Jurkat, Clone E6-1 (cell line): ENCODE results near the gene PRCP.
"Not testable (repeated sequence)": the region's sequence is repeated elsewhere in the genome, so short reads cannot be mapped to it uniquely, and the experiment has no call there.

Source experiments
- DNase-seq: peaks from one replicate; pipeline ENCODE4 v3.0.0-alpha.2; 2011; ENCODE audit warnings: low read depth, low spot score
- H3K4me3 ChIP-seq: 2 replicates; pipeline ENCODE4 v1.5.1; 2011; ENCODE audit warnings: mild to moderate bottlenecking, low read length, control low read depth, moderate library complexity

The PRCP gene

GRCh38 chr11:82883853-82884252 lies 16.4 kb downstream of the PRCP start:
- H3K4me3 ChIP-seq: no peak overlapping the region
- DNase-seq: no peak

- DNase-seq: no peak
- no peak overlapping the region for H3K4me3 ChIP-seq
Observed at GRCh38 chr11:82874646-82875523, 25.3 kb downstream of the PRCP start.

GRCh38 chr11:82873919-82874333 lies 26.3 kb downstream of the PRCP start:
- H3K4me3 ChIP-seq: no peak overlapping the region
- DNase-seq: peak; percentile 66

- no peak overlapping the region for H3K4me3 ChIP-seq
- DNase-seq: no peak
Observed at GRCh38 chr11:82872377-82873150, 27.7 kb downstream of the PRCP start.

- H3K4me3 ChIP-seq: no peak overlapping the region
- no peak for DNase-seq
Observed at GRCh38 chr11:82871646-82872045, 28.6 kb downstream of the PRCP start.

GRCh38 chr11:82869657-82870056 lies 30.6 kb downstream of the PRCP start:
- no peak for DNase-seq
- H3K4me3 ChIP-seq: no peak overlapping the region

GRCh38 chr11:82867495-82868082 lies 32.6 kb downstream of the PRCP start:
- peak; percentile 77 for DNase-seq
- no peak overlapping the region for H3K4me3 ChIP-seq

- no peak overlapping the region for H3K4me3 ChIP-seq
- DNase-seq: no peak
Observed at GRCh38 chr11:82865841-82866240, 34.4 kb downstream of the PRCP start.

GRCh38 chr11:82864268-82864667 lies 36.0 kb downstream of the PRCP start:
- DNase-seq: peak; percentile 8
- H3K4me3 ChIP-seq: no peak overlapping the region

GRCh38 chr11:82863209-82863608 lies 37.0 kb downstream of the PRCP start:
- no peak overlapping the region for H3K4me3 ChIP-seq
- DNase-seq: no peak

GRCh38 chr11:82862379-82862778 lies 37.9 kb downstream of the PRCP start:
- no peak overlapping the region for H3K4me3 ChIP-seq

GRCh38 chr11:82859750-82860149 lies 40.5 kb downstream of the PRCP start:
- H3K4me3 ChIP-seq: no peak overlapping the region
- no peak for DNase-seq

More at GRCh38 chr11:82862379-82862778, 37.9 kb downstream of the PRCP start:
- no peak for DNase-seq

GRCh38 chr11:82858556-82859091 lies 41.6 kb downstream of the PRCP start:
- no peak overlapping the region for H3K4me3 ChIP-seq
- DNase-seq: no peak

GRCh38 chr11:82858133-82858532 lies 42.1 kb downstream of the PRCP start:
- DNase-seq: no peak
- no peak overlapping the region for H3K4me3 ChIP-seq

- no peak overlapping the region for H3K4me3 ChIP-seq
- no peak for DNase-seq
Observed at GRCh38 chr11:82857145-82857544, 43.1 kb downstream of the PRCP start.

- DNase-seq: no peak
Observed at GRCh38 chr11:82855616-82856015, 44.6 kb downstream of the PRCP start.

GRCh38 chr11:82854916-82855315 lies 45.3 kb downstream of the PRCP start:
- H3K4me3 ChIP-seq, DNase-seq: not testable (repeated sequence)

More at GRCh38 chr11:82855616-82856015, 44.6 kb downstream of the PRCP start:
- H3K4me3 ChIP-seq: no peak overlapping the region

GRCh38 chr11:82854242-82854641 lies 46.0 kb downstream of the PRCP start:
- H3K4me3 ChIP-seq: no peak overlapping the region
- DNase-seq: no peak

GRCh38 chr11:82848829-82849228 lies 51.4 kb downstream of the PRCP start:
- DNase-seq: no peak

More at GRCh38 chr11:82848829-82849228, 51.4 kb downstream of the PRCP start:
- H3K4me3 ChIP-seq: no peak overlapping the region
